Measurements from ENCODE around the gene C2orf81. TPM values are rescaled to one million over a fixed set of nuclear protein-coding genes. Genes with fewer than 3 reads are reported as not detected.

C2orf81 gene
- polyA plus RNA-seq, 1 donor = 2.0 TPM

DNA sequence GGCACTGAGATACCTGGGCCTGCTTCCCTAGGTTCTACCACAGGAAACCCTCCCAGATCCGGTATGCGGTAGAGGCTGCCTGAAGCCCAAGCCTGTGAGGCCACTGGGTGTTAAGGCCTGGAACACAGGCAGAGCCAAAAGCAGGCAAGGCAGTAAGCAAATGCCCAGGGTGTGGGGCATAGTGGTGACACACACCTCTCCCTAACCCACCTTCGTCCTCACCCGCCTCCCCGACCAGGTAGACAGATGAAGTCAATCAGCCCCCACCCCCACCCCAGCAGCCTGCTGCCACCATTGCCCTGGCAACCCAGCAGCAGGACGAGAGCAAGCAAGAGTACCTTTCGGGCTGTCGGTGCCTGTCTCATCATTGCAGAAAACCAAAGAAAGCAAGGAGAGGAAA is 47.4 kb downstream of the C2orf81 start:
- no peak for DNase-seq
- Histone ChIP-seq H3K4me1 (ENCODE audit: control insufficient read depth, insufficient read depth, low read length) (peaks cover 11% of the 10 kb centered on the region), H3K9me3 (ENCODE audit: control insufficient read depth, low read depth, low read length) (no peaks in the 10 kb centered on the region), H3K27me3 (ENCODE audit: control insufficient read depth, insufficient read depth, low read length) (no peaks in the 10 kb centered on the region), H3K36me3 (ENCODE audit: control insufficient read depth, insufficient read depth, low read length) (peaks cover 63% of the 10 kb centered on the region), H3K4me3 (ENCODE audit: low read length) (peak overlapping the region; percentile 37), H3K27ac (ENCODE audit: low read length) (no peak overlapping the region)
- WGBS (ENCODE audit: insufficient coverage, low lambda C conversion rate) = no CpG with 5 or more reads among the region's 8 CpGs

GRCh38 chr2:74373221-74373676 is 48.2 kb downstream of the C2orf81 start:
- H3K9me3 ChIP-seq (ENCODE audit: control insufficient read depth, low read depth, low read length) = no peaks in the 10 kb centered on the region
- no peak overlapping the region for H3K27ac ChIP-seq (ENCODE audit: low read length)
- H3K27me3 ChIP-seq (ENCODE audit: control insufficient read depth, insufficient read depth, low read length) = no peaks in the 10 kb centered on the region
- no CpG with 5 or more reads among the region's 5 CpGs for WGBS (ENCODE audit: insufficient coverage, low lambda C conversion rate)
- peak; percentile 17 to 62 for DNase-seq
- H3K4me3 ChIP-seq (ENCODE audit: low read length) = no peak overlapping the region
- peaks cover 11% of the 10 kb centered on the region for H3K4me1 ChIP-seq (ENCODE audit: control insufficient read depth, insufficient read depth, low read length)
- peaks cover 71% of the 10 kb centered on the region for H3K36me3 ChIP-seq (ENCODE audit: control insufficient read depth, insufficient read depth, low read length)

DNA sequence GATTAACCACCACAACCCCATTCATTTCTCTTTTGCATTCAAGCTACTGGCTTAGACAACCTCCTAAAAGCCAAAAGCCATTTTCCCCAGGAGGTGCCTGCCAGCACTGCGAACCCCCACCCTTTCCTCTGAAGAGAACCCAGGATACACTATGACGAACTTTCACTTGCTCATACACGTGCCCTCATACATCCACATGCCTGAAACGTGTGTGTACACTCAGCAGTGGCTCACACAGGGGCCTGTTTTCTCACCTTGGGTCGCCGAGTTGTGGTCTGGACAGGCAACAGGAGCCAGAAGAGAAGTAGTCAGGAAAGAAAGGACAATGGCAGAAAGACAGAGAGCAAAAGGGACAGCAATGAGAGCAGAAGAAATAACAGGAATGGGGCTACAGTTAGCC is 48.7 kb downstream of the C2orf81 start:
- H3K27me3 ChIP-seq (ENCODE audit: control insufficient read depth, insufficient read depth, low read length) = no peaks in the 10 kb centered on the region
- no peak overlapping the region for H3K27ac ChIP-seq (ENCODE audit: low read length)
- DNase-seq = no peak
- H3K36me3 ChIP-seq (ENCODE audit: control insufficient read depth, insufficient read depth, low read length) = peaks cover 73% of the 10 kb centered on the region
- H3K4me1 ChIP-seq (ENCODE audit: control insufficient read depth, insufficient read depth, low read length) = peaks cover 11% of the 10 kb centered on the region
- no peak overlapping the region for H3K4me3 ChIP-seq (ENCODE audit: low read length)
- 91% methylated on average over 5 of the region's 6 CpGs for WGBS (ENCODE audit: insufficient coverage, low lambda C conversion rate)
- H3K9me3 ChIP-seq (ENCODE audit: control insufficient read depth, low read depth, low read length) = no peaks in the 10 kb centered on the region

DNA sequence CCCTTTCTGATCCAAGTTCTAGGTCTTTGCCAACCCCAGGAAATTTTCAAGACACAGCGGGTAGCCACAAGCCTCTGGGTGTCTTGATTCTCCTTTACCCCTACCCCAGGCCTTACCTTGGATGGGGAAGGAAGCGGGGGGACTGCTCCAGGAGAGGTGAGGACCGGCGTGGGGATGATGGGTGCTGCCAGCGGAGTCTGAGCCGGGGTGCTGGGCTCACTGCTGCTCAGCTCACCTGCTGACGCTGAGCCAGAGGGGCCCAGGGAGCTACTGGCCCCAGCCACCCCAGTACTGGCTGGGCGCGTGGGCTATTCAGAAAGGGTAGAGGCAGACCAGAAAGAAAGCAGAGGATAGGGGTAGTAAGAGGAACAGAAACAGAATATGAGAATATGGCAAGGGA is 50.0 kb downstream of the C2orf81 start:
- no peaks in the 10 kb centered on the region for H3K27me3 ChIP-seq (ENCODE audit: control insufficient read depth, insufficient read depth, low read length)
- H3K4me3 ChIP-seq (ENCODE audit: low read length) = no peak overlapping the region
- H3K27ac ChIP-seq (ENCODE audit: low read length) = no peak overlapping the region
- peaks cover 73% of the 10 kb centered on the region for H3K36me3 ChIP-seq (ENCODE audit: control insufficient read depth, insufficient read depth, low read length)
- DNase-seq = no peak
- H3K4me1 ChIP-seq (ENCODE audit: control insufficient read depth, insufficient read depth, low read length) = peaks cover 11% of the 10 kb centered on the region
- 100% methylated on average over 2 of the region's 9 CpGs for WGBS (ENCODE audit: insufficient coverage, low lambda C conversion rate)
- H3K9me3 ChIP-seq (ENCODE audit: control insufficient read depth, low read depth, low read length) = no peaks in the 10 kb centered on the region

- WGBS (ENCODE audit: insufficient coverage, low lambda C conversion rate) = no CpG with 5 or more reads among the region's 7 CpGs
- Histone ChIP-seq H3K36me3 (ENCODE audit: control insufficient read depth, insufficient read depth, low read length) (peaks cover 74% of the 10 kb centered on the region), H3K4me1 (ENCODE audit: control insufficient read depth, insufficient read depth, low read length) (peaks cover 10% of the 10 kb centered on the region), H3K4me3 (ENCODE audit: low read length) (no peak overlapping the region), H3K9me3 (ENCODE audit: control insufficient read depth, low read depth, low read length) (no peaks in the 10 kb centered on the region), H3K27me3 (ENCODE audit: control insufficient read depth, insufficient read depth, low read length) (no peaks in the 10 kb centered on the region), H3K27ac (ENCODE audit: low read length) (no peak overlapping the region)
- DNase-seq = no peak
Observed at GRCh38 chr2:74369976-74370375, 51.4 kb downstream of the C2orf81 start.

GRCh38 chr2:74368499-74368898 is 52.9 kb downstream of the C2orf81 start:
- Histone ChIP-seq H3K36me3 (ENCODE audit: control insufficient read depth, insufficient read depth, low read length) (peaks cover 89% of the 10 kb centered on the region), H3K27me3 (ENCODE audit: control insufficient read depth, insufficient read depth, low read length) (no peaks in the 10 kb centered on the region), H3K4me3 (ENCODE audit: low read length) (no peak overlapping the region), H3K9me3 (ENCODE audit: control insufficient read depth, low read depth, low read length) (no peaks in the 10 kb centered on the region), H3K4me1 (ENCODE audit: control insufficient read depth, insufficient read depth, low read length) (peaks cover 6% of the 10 kb centered on the region), H3K27ac (ENCODE audit: low read length) (no peak overlapping the region)
- no peak for DNase-seq
- WGBS (ENCODE audit: insufficient coverage, low lambda C conversion rate) = no CpG with 5 or more reads among the region's 5 CpGs

- Histone ChIP-seq H3K36me3 (ENCODE audit: control insufficient read depth, insufficient read depth, low read length) (peaks cover 96% of the 10 kb centered on the region), H3K4me3 (ENCODE audit: low read length) (no peak overlapping the region), H3K9me3 (ENCODE audit: control insufficient read depth, low read depth, low read length) (no peaks in the 10 kb centered on the region), H3K27ac (ENCODE audit: low read length) (no peak overlapping the region), H3K27me3 (ENCODE audit: control insufficient read depth, insufficient read depth, low read length) (no peaks in the 10 kb centered on the region), H3K4me1 (ENCODE audit: control insufficient read depth, insufficient read depth, low read length) (no peaks in the 10 kb centered on the region)
- no peak for DNase-seq
- no CpG with 5 or more reads among the region's 7 CpGs for WGBS (ENCODE audit: insufficient coverage, low lambda C conversion rate)
Observed at GRCh38 chr2:74367789-74368188, 53.6 kb downstream of the C2orf81 start.

DNA sequence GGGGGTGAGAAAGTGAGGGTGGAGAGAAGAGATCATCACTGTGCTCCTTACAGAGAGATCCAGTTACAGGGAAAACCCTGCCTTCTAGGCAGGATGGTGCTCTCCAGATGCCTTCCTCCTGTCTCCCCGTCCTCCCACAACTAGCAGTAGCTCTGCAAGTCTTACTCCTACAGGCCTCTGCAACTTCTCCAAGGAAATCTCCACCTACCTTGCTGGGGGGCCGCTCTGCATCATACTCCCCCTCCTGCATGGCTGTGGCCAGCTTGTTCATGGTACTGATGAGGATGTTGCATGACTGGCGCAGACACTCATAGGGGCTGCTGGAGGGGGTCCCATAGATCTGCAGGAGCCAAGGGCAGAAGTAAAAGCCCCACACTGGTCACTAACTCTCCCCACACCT is 55.4 kb downstream of the C2orf81 start:
- peaks cover 99% of the 10 kb centered on the region for H3K36me3 ChIP-seq (ENCODE audit: control insufficient read depth, insufficient read depth, low read length)
- no CpG with 5 or more reads among the region's 3 CpGs for WGBS (ENCODE audit: insufficient coverage, low lambda C conversion rate)

GRCh38 chr2:74364533-74365505 is 56.6 kb downstream of the C2orf81 start:
- Histone ChIP-seq H3K4me3 (ENCODE audit: low read length) (no peak overlapping the region), H3K36me3 (ENCODE audit: control insufficient read depth, insufficient read depth, low read length) (peaks cover 99% of the 10 kb centered on the region), H3K9me3 (ENCODE audit: control insufficient read depth, low read depth, low read length) (no peaks in the 10 kb centered on the region), H3K4me1 (ENCODE audit: control insufficient read depth, insufficient read depth, low read length) (no peaks in the 10 kb centered on the region), H3K27ac (ENCODE audit: low read length) (no peak overlapping the region), H3K27me3 (ENCODE audit: control insufficient read depth, insufficient read depth, low read length) (no peaks in the 10 kb centered on the region)
- WGBS (ENCODE audit: insufficient coverage, low lambda C conversion rate) = no CpG with 5 or more reads among the region's 8 CpGs
- no peak for DNase-seq

More for the DNA sequence above, 55.4 kb downstream of the C2orf81 start:
- Histone ChIP-seq H3K27ac (ENCODE audit: low read length) (no peak overlapping the region), H3K4me3 (ENCODE audit: low read length) (no peak overlapping the region), H3K9me3 (ENCODE audit: control insufficient read depth, low read depth, low read length) (no peaks in the 10 kb centered on the region), H3K27me3 (ENCODE audit: control insufficient read depth, insufficient read depth, low read length) (no peaks in the 10 kb centered on the region), H3K4me1 (ENCODE audit: control insufficient read depth, insufficient read depth, low read length) (no peaks in the 10 kb centered on the region)
- no peak for DNase-seq
